ENCODE data around the gene CALM1.
"Not testable (repeated sequence)": the region's sequence is repeated elsewhere in the genome, so short reads cannot be mapped to it uniquely, and the experiment has no call there.

CALM1 gene

DNA sequence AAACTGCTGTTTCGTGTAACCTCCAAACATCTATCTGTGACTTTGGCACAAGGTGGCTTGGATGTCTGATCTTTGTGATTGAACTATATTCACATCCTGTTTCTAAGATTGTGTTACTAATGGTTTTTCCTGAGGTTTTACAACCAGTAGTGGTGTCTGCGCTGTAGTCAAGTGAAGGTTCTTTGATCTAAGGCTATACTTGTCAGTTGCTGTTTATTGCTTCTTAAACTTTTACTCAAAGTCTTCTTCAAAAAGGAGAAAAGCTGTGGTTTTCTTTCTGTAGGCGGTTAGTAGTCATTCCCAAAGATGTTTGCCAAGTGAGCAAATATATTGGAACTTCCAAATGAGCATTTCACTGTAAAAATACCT is 12.3 kb upstream of the CALM1 start:
- no peak for DNase-seq
- TF ChIP-seq, protein P1, sequence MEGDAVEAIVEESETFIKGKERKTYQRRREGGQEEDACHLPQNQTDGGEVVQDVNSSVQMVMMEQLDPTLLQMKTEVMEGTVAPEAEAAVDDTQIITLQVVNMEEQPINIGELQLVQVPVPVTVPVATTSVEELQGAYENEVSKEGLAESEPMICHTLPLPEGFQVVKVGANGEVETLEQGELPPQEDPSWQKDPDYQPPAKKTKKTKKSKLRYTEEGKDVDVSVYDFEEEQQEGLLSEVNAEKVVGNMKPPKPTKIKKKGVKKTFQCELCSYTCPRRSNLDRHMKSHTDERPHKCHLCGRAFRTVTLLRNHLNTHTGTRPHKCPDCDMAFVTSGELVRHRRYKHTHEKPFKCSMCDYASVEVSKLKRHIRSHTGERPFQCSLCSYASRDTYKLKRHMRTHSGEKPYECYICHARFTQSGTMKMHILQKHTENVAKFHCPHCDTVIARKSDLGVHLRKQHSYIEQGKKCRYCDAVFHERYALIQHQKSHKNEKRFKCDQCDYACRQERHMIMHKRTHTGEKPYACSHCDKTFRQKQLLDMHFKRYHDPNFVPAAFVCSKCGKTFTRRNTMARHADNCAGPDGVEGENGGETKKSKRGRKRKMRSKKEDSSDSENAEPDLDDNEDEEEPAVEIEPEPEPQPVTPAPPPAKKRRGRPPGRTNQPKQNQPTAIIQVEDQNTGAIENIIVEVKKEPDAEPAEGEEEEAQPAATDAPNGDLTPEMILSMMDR (IDR thresholded peaks at IDR 0.05) = no peak
- no peaks in the 10 kb centered on the region for H3K27me3 ChIP-seq
- peak overlapping the region; percentile 99 to 100 for H3K27ac ChIP-seq
- H3K36me3 ChIP-seq = no peaks in the 10 kb centered on the region
- peak overlapping the region in 1 of 2 donors; percentile 73 for H3K4me3 ChIP-seq
- H3K4me1 ChIP-seq = peaks cover 0 to 29% (median 14%) of the 10 kb centered on the region in 4 donors
- intact Hi-C loops (cut with DNase I; ENCODE audit: low total_unique reads) = no loop called here
- H3K9me3 ChIP-seq = no peaks in the 10 kb centered on the region

DNA sequence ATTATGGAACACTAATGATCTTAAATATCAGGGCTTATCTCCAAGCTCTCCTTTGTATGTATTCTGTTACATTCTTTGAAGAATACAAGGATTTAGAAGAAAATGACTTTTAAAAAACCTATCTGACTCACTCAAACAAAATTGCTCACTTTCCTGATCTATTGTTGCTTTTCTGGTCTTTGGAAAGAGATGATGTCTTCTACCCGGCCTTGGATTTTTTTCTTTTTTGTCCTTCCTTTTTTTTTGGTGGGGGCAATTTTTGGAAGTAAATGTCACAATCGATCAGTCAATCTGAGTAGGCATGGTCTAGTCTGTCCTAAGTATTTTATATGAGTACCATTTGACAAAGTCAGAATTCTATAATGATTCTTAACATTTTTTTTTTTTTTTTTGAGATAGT is 10.5 kb upstream of the CALM1 start:
- Histone ChIP-seq H3K36me3 (no peaks in the 10 kb centered on the region), H3K4me1 (peaks cover 0 to 22% (median 12%) of the 10 kb centered on the region in 4 donors), H3K4me3 (no peak overlapping the region), H3K27me3 (no peaks in the 10 kb centered on the region), H3K9me3 (no peaks in the 10 kb centered on the region), H3K27ac (peak overlapping the region in 1 of 2 donors; percentile 99)
- TF ChIP-seq, protein P1 (IDR thresholded peaks at IDR 0.05) = no peak
- no peak for DNase-seq
- intact Hi-C loops (cut with DNase I; ENCODE audit: low total_unique reads) = no loop called here

DNA sequence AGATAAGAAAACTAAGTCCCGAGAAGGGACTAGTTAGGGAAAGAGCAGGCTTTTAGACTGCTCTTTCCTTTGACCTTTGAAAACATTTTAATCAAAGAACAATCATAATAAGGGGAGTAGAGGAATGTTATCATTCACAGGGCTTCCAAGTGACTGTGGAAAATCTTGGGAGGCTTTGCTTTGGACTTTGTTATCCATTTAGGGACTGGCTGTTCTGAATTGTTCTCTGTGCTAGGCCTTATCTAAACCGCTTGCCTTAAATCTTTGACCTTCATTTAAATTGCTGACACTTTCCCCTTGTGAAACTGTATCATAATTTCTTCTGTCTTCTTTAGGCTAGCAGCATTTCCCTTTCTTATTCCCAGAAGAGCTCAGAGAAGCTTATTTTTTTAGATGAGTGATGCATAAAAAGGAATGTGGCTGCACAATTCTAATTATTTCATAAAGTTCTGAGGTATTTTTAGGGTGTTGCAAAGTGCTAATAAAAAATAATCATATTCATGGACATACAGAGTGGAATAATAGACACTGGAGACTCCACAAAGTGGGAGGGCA is 9.5 kb upstream of the CALM1 start:
- H3K4me1 ChIP-seq = peaks cover 0 to 15% (median 9%) of the 10 kb centered on the region in 4 donors
- intact Hi-C loops (cut with DNase I; ENCODE audit: low total_unique reads) = no loop called here
- H3K4me3 ChIP-seq = no peak overlapping the region
- H3K9me3 ChIP-seq = no peaks in the 10 kb centered on the region
- H3K36me3 ChIP-seq = no peaks in the 10 kb centered on the region
- DNase-seq = no peak
- no peaks in the 10 kb centered on the region for H3K27me3 ChIP-seq
- TF ChIP-seq, protein P1 (IDR thresholded peaks at IDR 0.05) = no peak
- no peak overlapping the region for H3K27ac ChIP-seq

DNA sequence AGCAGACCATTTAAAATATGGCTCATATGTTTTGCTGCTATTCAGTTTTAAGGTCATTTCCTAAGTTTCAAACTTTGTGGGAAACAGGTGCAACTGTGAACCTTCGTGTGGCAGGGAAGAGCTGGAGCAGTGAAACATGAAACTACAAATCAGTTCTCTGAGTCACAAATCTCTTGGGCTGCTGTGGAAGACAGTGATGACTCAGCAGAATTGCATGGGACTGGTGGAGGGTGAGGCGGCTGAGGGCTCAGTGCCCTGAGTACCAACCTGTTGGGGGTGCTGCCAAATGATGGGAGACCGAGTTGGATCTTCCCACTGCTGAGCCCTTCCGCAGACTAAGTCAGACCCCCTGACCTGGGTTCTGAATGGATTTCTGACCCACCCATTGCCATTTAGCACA is 8.4 kb upstream of the CALM1 start:
- no peak overlapping the region for H3K27ac ChIP-seq
- intact Hi-C loops (cut with DNase I; ENCODE audit: low total_unique reads) = no loop called here

DNA sequence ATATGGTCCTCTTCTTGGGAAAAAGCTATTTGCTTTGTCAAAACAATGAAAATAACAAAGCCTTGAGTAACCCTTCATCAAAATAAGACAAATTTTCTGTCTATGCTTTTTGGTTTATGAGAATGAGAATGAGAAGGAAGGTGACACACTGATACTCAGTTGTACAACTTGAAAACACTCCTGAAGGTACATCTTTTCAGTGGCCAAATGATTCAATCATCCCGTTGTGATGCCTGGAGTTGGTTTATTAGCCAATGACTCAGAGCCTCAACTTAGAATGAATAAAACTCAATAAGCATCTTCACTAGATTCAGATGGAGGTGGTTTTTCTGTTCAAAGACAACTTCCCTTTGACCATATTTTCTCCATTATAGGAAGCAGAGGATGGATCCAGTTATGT is 7.8 kb upstream of the CALM1 start:
- no peaks in the 10 kb centered on the region for H3K27me3 ChIP-seq
- no peak overlapping the region for H3K27ac ChIP-seq
- H3K36me3 ChIP-seq = no peaks in the 10 kb centered on the region
- no peaks in the 10 kb centered on the region for H3K9me3 ChIP-seq
- TF ChIP-seq, protein P1 (IDR thresholded peaks at IDR 0.05) = no peak
- no peak for DNase-seq
- H3K4me1 ChIP-seq = peaks cover 0 to 12% (median 8%) of the 10 kb centered on the region in 4 donors
- intact Hi-C loops (cut with DNase I; ENCODE audit: low total_unique reads) = no loop called here
- H3K4me3 ChIP-seq = no peak overlapping the region

More for the DNA sequence above, 8.4 kb upstream of the CALM1 start:
- Histone ChIP-seq H3K9me3 (no peaks in the 10 kb centered on the region), H3K4me1 (peaks cover 0 to 15% (median 9%) of the 10 kb centered on the region in 4 donors), H3K27me3 (no peaks in the 10 kb centered on the region), H3K36me3 (no peaks in the 10 kb centered on the region), H3K4me3 (no peak overlapping the region)
- DNase-seq = no peak
- TF ChIP-seq, protein P1 (IDR thresholded peaks at IDR 0.05) = no peak

DNA sequence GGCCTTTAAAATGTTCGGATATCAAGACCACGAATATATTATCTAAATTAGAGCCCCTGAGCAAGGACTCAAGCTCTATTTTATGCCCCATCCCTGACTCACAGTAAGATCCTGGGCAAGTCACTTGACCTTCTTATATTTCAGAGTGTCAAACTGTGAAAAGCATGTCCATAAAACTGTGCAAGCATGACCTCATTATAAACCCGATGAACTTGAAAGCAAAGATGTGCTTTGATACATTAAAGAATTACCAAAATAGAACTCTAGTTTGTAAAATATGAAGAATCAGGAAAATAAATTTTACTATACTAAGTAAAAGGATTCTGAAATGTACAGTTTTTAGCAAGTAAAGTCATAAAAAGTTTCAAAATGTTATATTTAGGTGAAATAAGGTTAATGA is 2.9 kb upstream of the CALM1 start:
- intact Hi-C loops (cut with DNase I; ENCODE audit: low total_unique reads) = loop anchor here (10.0 kb wide), 2 partner anchors 89 to 421 kb away; partner anchors contain the start of gene TTC7B
- peaks cover 0 to 28% (median 1%) of the 10 kb centered on the region in 4 donors for H3K4me1 ChIP-seq
- H3K27ac ChIP-seq = peak overlapping the region in 1 of 2 donors; percentile 97

DNA sequence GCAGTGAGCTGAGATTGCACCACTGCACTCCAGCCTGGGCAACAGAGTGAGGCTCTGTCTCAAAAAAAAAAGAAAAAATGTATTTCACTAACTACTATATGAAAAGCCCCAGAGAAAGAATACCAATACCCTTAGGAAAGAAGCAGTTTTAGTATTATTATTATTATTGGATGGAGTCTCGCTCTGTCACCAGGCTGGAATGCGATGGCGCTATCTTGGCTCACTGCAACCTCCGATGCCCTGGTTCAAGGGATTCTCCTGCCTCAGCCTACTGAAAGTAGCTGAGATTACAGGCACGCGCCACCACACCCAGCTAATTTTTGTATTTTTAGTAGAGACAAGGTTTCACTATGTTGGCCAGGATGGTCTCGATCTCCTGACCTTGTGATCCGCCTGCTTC is 2.0 kb upstream of the CALM1 start:
- H3K9me3 ChIP-seq, H3K36me3 ChIP-seq, H3K27me3 ChIP-seq, DNase-seq, H3K4me3 ChIP-seq: not testable (repeated sequence)
- Histone ChIP-seq H3K4me1 (peaks cover 0 to 35% (median 7%) of the 10 kb centered on the region in 4 donors), H3K27ac (peak overlapping the region in 1 of 2 donors; percentile 97)
- intact Hi-C loops (cut with DNase I; ENCODE audit: low total_unique reads) = loop anchor here (5.0 to 10.0 kb wide), 4 partner anchors 90 to 420 kb away; partner anchors contain the start of gene TTC7B

More for the DNA sequence above, 2.9 kb upstream of the CALM1 start:
- Histone ChIP-seq H3K36me3 (no peaks in the 10 kb centered on the region), H3K4me3 (no peak overlapping the region), H3K9me3 (no peaks in the 10 kb centered on the region), H3K27me3 (no peaks in the 10 kb centered on the region)
- DNase-seq = no peak
- TF ChIP-seq, protein P1 (IDR thresholded peaks at IDR 0.05) = no peak
